ENCODE results near the gene IWS1. TPM values are rescaled to one million over a fixed set of nuclear protein-coding genes. Genes with fewer than 3 reads are reported as not detected.
A peak's percentile ranks its signal among the peaks of the same experiment; 100 is the strongest.

IWS1 gene
- total and polyA plus RNA-seq, 10 donors, result 18.8 to 59.7 (median 43.3) TPM

GRCh38 chr2:127490283-127490682, 36.0 kb downstream of the IWS1 start:
- Histone ChIP-seq H3K27ac (no peak overlapping the region), H3K27me3 (replicated peaks in 1 of 7) (no peaks in the 10 kb centered on the region), H3K4me1 (peaks cover 3 to 22% (median 9%) of the 10 kb centered on the region in 6 donors), H3K36me3 (peaks cover 3 to 100% (median 97%) of the 10 kb centered on the region in 6 donors), H3K4me3 (no peak overlapping the region), H3K9me3 (no peaks in the 10 kb centered on the region)
- WGBS, 5 donors, result 92 to 95% (median 93%) methylated on average over 4 of the region's 4 CpGs
- no peak for DNase-seq
- intact Hi-C loops (cut with DNase I; ENCODE audit: low total_unique reads), result no loop called here
- no peak for TF ChIP-seq POLR2A (IDR thresholded peaks at IDR 0.05)
- no peak for TF ChIP-seq POLR2AphosphoS5 (IDR thresholded peaks at IDR 0.05)
- no peak for TF ChIP-seq CTCF (IDR thresholded peaks at IDR 0.05 in 8 of 11, conservative IDR thresholded peaks at IDR 0.05 in 3 of 11)

- intact Hi-C loops (cut with DNase I; ENCODE audit: low total_unique reads), result no loop called here
Measured at GRCh38 chr2:127486247-127487058, 39.8 kb downstream of the IWS1 start.

GRCh38 chr2:127485694-127486071, 40.6 kb downstream of the IWS1 start:
- Histone ChIP-seq H3K27me3 (replicated peaks in 1 of 7) (no peaks in the 10 kb centered on the region), H3K4me3 (no peak overlapping the region), H3K4me1 (peaks cover 3 to 27% (median 9%) of the 10 kb centered on the region in 6 donors), H3K36me3 (peaks cover 3 to 100% (median 85%) of the 10 kb centered on the region in 6 donors), H3K9me3 (no peaks in the 10 kb centered on the region), H3K27ac (peak overlapping the region in 6 of 8 donors; percentile 0 to 55 (median 34))
- intact Hi-C loops (cut with DNase I; ENCODE audit: low total_unique reads), result no loop called here
- no peak for DNase-seq
- TF ChIP-seq POLR2AphosphoS5 (IDR thresholded peaks at IDR 0.05), result no peak
- no peak for TF ChIP-seq CTCF (IDR thresholded peaks at IDR 0.05 in 8 of 11, conservative IDR thresholded peaks at IDR 0.05 in 3 of 11)
- TF ChIP-seq POLR2A (IDR thresholded peaks at IDR 0.05), result no peak
- 35 to 55% (median 52%) methylated on average over 5 of the region's 5 CpGs for WGBS, 5 donors

More at GRCh38 chr2:127486247-127487058, 39.8 kb downstream of the IWS1 start:
- Histone ChIP-seq H3K27me3 (replicated peaks in 1 of 7) (no peaks in the 10 kb centered on the region), H3K4me1 (peaks cover 3 to 27% (median 9%) of the 10 kb centered on the region in 6 donors), H3K9me3 (no peaks in the 10 kb centered on the region), H3K27ac (peak overlapping the region in 6 of 8 donors; percentile 0 to 55 (median 34)), H3K4me3 (no peak overlapping the region), H3K36me3 (peaks cover 3 to 100% (median 85%) of the 10 kb centered on the region in 6 donors)
- DNase-seq, result no peak
- TF ChIP-seq POLR2AphosphoS5 (IDR thresholded peaks at IDR 0.05), result no peak
- no peak for TF ChIP-seq POLR2A (IDR thresholded peaks at IDR 0.05)
- TF ChIP-seq CTCF (IDR thresholded peaks at IDR 0.05 in 8 of 11, conservative IDR thresholded peaks at IDR 0.05 in 3 of 11), result no peak
- WGBS, 5 donors, result 59 to 80% (median 76%) methylated on average over 8 of the region's 8 CpGs

- no peaks in the 10 kb centered on the region for H3K27me3 ChIP-seq (replicated peaks in 1 of 7)
- WGBS, 5 donors, result 30 to 61% (median 42%) methylated on average over 5 of the region's 5 CpGs
- peak overlapping the region in 6 of 8 donors; percentile 9 to 55 (median 34) for H3K27ac ChIP-seq
- TF ChIP-seq POLR2A (IDR thresholded peaks at IDR 0.05) (no peak), POLR2AphosphoS5 (IDR thresholded peaks at IDR 0.05) (no peak), CTCF (IDR thresholded peaks at IDR 0.05 in 8 of 11, conservative IDR thresholded peaks at IDR 0.05 in 3 of 11) (no peak)
- peaks cover 3 to 100% (median 86%) of the 10 kb centered on the region in 6 donors for H3K36me3 ChIP-seq
- H3K4me3 ChIP-seq, result no peak overlapping the region
- H3K9me3 ChIP-seq, result no peaks in the 10 kb centered on the region
- H3K4me1 ChIP-seq, result peaks cover 3 to 27% (median 9%) of the 10 kb centered on the region in 6 donors
- intact Hi-C loops (cut with DNase I; ENCODE audit: low total_unique reads), result no loop called here
- DNase-seq, result no peak
Measured at GRCh38 chr2:127485051-127485693, 41.1 kb downstream of the IWS1 start.
